Measurements from ENCODE around the gene DHX34. TPM values are rescaled to one million over a fixed set of nuclear protein-coding genes. Genes with fewer than 3 reads are reported as not detected.

Gene DHX34
- total RNA-seq, 1 donor, result 13.4 TPM

DNA sequence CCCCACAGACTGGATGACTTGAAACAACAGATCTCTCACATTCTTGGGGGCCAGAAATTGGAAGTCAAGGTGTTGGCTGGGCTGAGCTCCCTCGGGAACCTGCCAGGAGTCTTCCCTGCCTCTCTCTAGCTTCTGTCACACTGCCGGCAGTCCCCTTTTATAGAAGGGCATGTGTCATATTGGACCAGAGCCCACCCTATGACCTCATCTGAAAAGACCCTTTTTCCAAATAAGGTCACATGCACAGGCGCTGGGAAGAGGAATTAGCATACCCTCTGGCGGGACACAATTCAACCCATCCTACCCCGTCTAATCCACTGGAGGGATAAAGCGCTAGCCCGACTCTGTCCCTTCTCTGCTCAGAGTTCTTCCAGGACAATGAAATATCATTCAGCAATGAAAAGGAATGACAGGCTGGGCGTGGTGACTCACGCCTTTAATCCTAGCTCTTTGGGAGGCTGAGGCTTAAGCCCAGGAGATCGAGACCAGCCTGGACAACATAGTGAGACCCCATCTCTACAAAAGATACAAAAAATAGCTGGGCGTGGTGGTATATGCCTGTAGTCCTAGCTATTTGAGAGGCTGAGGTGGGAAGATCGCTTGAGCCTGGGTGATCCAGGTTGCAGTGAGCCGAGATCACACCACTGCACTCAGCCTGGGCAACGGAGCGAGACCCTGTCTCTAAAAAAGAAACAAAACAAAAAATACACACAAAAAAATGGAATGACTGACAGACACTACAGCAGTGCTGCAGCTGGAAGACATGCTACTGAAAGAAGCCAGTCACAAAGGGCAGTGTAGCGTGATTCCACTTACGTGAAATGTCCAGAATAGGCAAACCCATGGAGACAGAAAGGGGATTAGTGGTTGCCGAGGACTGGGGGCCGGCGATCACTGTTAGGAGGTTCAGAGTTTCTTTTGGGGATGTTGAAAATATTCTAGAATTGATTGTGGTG is 41.7 kb downstream of the DHX34 start:
- H3K4me3 ChIP-seq (ENCODE audit: low read depth, low read length), result no peak overlapping the region
- no peak for TF ChIP-seq CTCF (IDR thresholded peaks at IDR 0.05; ENCODE audit: insufficient read depth, low read depth, low read length)
- no peak for DNase-seq (ENCODE audit: low read depth)

- no peak overlapping the region for H3K4me3 ChIP-seq (ENCODE audit: low read depth, low read length)
- TF ChIP-seq CTCF (IDR thresholded peaks at IDR 0.05; ENCODE audit: insufficient read depth, low read depth, low read length), result peak; percentile 90
- DNase-seq (ENCODE audit: low read depth), result peak; percentile 76
Observed at GRCh38 chr19:47391510-47392223, 42.6 kb downstream of the DHX34 start.

GRCh38 chr19:47398707-47399597 is 49.8 kb downstream of the DHX34 start:
- no peak overlapping the region for H3K4me3 ChIP-seq (ENCODE audit: low read depth, low read length)
- TF ChIP-seq CTCF (IDR thresholded peaks at IDR 0.05; ENCODE audit: insufficient read depth, low read depth, low read length), result no peak
- no peak for DNase-seq (ENCODE audit: low read depth)

GRCh38 chr19:47402504-47402903 is 53.4 kb downstream of the DHX34 start:
- TF ChIP-seq CTCF (IDR thresholded peaks at IDR 0.05; ENCODE audit: insufficient read depth, low read depth, low read length), result no peak
- DNase-seq (ENCODE audit: low read depth), result no peak
- no peak overlapping the region for H3K4me3 ChIP-seq (ENCODE audit: low read depth, low read length)

DNA sequence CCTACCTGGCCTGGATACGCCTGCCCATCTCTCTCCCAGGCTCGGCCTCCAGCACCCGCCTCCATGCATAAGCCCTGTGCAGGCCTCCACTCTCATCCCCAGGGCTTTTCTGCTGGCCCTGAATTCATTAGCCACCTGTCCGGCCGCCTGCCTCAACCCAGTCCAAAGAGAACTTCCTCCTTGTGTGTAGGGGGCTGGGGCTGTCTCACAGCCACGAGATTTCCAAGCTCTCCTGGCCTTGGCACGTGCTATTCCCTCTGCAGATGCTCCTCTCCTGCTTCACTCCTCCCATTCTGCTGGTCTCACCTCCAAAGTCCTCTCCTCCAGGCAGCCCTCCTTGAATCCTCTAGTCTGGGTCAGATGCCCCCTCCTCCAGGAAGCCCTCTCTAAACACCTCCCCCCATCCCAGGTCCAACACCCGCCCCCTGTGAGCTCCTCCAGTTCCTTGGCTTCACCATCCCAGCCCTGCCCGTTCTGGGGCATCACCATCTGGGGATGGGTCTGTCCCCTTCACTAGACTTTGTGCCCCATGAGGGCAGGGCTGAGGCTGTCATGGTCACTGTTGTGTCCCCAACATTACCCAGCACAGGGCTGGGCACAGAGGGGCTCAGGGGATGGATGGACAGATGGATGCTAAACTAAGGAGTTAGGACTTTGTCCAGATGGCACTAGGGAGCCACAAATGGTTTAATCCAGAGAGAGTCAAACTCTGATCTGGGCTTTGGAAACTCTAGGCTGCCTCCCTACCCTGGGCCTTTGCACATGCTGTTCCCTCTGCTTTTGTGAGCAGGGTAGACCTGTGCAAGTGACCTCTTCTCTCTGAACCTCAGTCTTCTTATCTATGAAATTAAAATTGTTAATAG is 55.5 kb downstream of the DHX34 start:
- no peak for DNase-seq (ENCODE audit: low read depth)
- TF ChIP-seq CTCF (IDR thresholded peaks at IDR 0.05; ENCODE audit: insufficient read depth, low read depth, low read length), result no peak
- no peak overlapping the region for H3K4me3 ChIP-seq (ENCODE audit: low read depth, low read length)

GRCh38 chr19:47405197-47405550 is 56.1 kb downstream of the DHX34 start:
- TF ChIP-seq CTCF (IDR thresholded peaks at IDR 0.05; ENCODE audit: insufficient read depth, low read depth, low read length), result no peak
- DNase-seq (ENCODE audit: low read depth), result no peak
- H3K4me3 ChIP-seq (ENCODE audit: low read depth, low read length), result no peak overlapping the region

All from fibroblast of villous mesenchyme (primary cell).